Measurements from ENCODE around the gene EMSY. TPM values are rescaled to one million over a fixed set of nuclear protein-coding genes. Genes with fewer than 3 reads are reported as not detected.
A peak's percentile ranks its signal among the peaks of the same experiment; 100 is the strongest.

Gene EMSY
- total RNA-seq, 2 experiments from 2014 or later: 29.0 to 31.4 TPM

GRCh38 chr11:76550781-76551180, 106.0 kb downstream of the EMSY start:
- Mint-ChIP-seq H3K4me3 (no peak overlapping the region), H3K27ac (no peak overlapping the region), H3K27me3 (no peaks in the 10 kb centered on the region), H3K4me1 (ENCODE audit: low read depth) (peaks cover 5% of the 10 kb centered on the region), H3K9me3 (no peaks in the 10 kb centered on the region), H3K36me3 (ENCODE audit: low read depth) (peaks cover 8% of the 10 kb centered on the region)
- ChIA-PET CTCF (interaction anchor here (0.5 to 1.1 kb wide), 2 partner anchors 302 to 705 kb away, joined by 3 read pairs; no protein-coding TSS in a partner anchor), POLR2A (no interaction called here)
- TF ChIP-seq CTCF (IDR thresholded peaks at IDR 0.05): no peak
- no peak for ATAC-seq
- intact Hi-C loops (cut with micrococcal nuclease): no loop called here
- DNase-seq: no peak

GRCh38 chr11:76551400-76551799, 106.6 kb downstream of the EMSY start:
- DNase-seq: no peak
- CTCF ChIA-PET: interaction anchor here (1.1 kb wide), 1 partner anchor 301 kb away, joined by 3 read pairs; no protein-coding TSS in a partner anchor

GRCh38 chr11:76552987-76553386, 108.2 kb downstream of the EMSY start:
- H3K27ac Mint-ChIP-seq: no peak overlapping the region
- intact Hi-C loops (cut with micrococcal nuclease): no loop called here
- no peaks in the 10 kb centered on the region for H3K27me3 Mint-ChIP-seq
- ChIA-PET CTCF (no interaction called here), POLR2A (no interaction called here)
- ATAC-seq (no peak), DNase-seq (no peak)
- H3K4me3 Mint-ChIP-seq: no peak overlapping the region
- TF ChIP-seq CTCF (IDR thresholded peaks at IDR 0.05): no peak
- peaks cover 5% of the 10 kb centered on the region for H3K4me1 Mint-ChIP-seq (ENCODE audit: low read depth)
- H3K36me3 Mint-ChIP-seq (ENCODE audit: low read depth): no peaks in the 10 kb centered on the region
- no peaks in the 10 kb centered on the region for H3K9me3 Mint-ChIP-seq

More at GRCh38 chr11:76551400-76551799, 106.6 kb downstream of the EMSY start:
- H3K36me3 Mint-ChIP-seq (ENCODE audit: low read depth): peaks cover 3% of the 10 kb centered on the region
- ATAC-seq: no peak
- POLR2A ChIA-PET: no interaction called here
- H3K9me3 Mint-ChIP-seq: no peaks in the 10 kb centered on the region
- TF ChIP-seq CTCF (IDR thresholded peaks at IDR 0.05): peak; percentile 16
- H3K27me3 Mint-ChIP-seq: no peaks in the 10 kb centered on the region
- peaks cover 5% of the 10 kb centered on the region for H3K4me1 Mint-ChIP-seq (ENCODE audit: low read depth)
- intact Hi-C loops (cut with micrococcal nuclease): no loop called here
- H3K27ac Mint-ChIP-seq: no peak overlapping the region
- H3K4me3 Mint-ChIP-seq: no peak overlapping the region

- H3K4me1 Mint-ChIP-seq (ENCODE audit: low read depth): peaks cover 5% of the 10 kb centered on the region
- H3K4me3 Mint-ChIP-seq: no peak overlapping the region
- intact Hi-C loops (cut with micrococcal nuclease): no loop called here
- peaks cover 3% of the 10 kb centered on the region for H3K27me3 Mint-ChIP-seq
- no peak overlapping the region for H3K27ac Mint-ChIP-seq
- TF ChIP-seq CTCF (IDR thresholded peaks at IDR 0.05): no peak
- no peak for DNase-seq
- no peaks in the 10 kb centered on the region for H3K36me3 Mint-ChIP-seq (ENCODE audit: low read depth)
- ChIA-PET CTCF (no interaction called here), POLR2A (no interaction called here)
- H3K9me3 Mint-ChIP-seq: no peaks in the 10 kb centered on the region
- ATAC-seq: no peak
Observed at GRCh38 chr11:76553554-76554476, 109.0 kb downstream of the EMSY start.

GRCh38 chr11:76554767-76555166, 109.9 kb downstream of the EMSY start:
- ChIA-PET POLR2A (no interaction called here), CTCF (interaction anchor here (0.5 to 1.4 kb wide), 2 partner anchors 95 to 132 kb away, joined by 3 to 4 read pairs; no protein-coding TSS in a partner anchor)
- intact Hi-C loops (cut with micrococcal nuclease): no loop called here
- no peak for TF ChIP-seq CTCF (IDR thresholded peaks at IDR 0.05)
- H3K27me3 Mint-ChIP-seq: peaks cover 4% of the 10 kb centered on the region
- H3K4me1 Mint-ChIP-seq (ENCODE audit: low read depth): peaks cover 5% of the 10 kb centered on the region
- no peaks in the 10 kb centered on the region for H3K36me3 Mint-ChIP-seq (ENCODE audit: low read depth)
- ATAC-seq (no peak), DNase-seq (no peak)
- H3K4me3 Mint-ChIP-seq: no peak overlapping the region
- H3K9me3 Mint-ChIP-seq: no peaks in the 10 kb centered on the region
- no peak overlapping the region for H3K27ac Mint-ChIP-seq
